ENCODE results near the gene ILKAP. TPM values are rescaled to one million over a fixed set of nuclear protein-coding genes. Genes with fewer than 3 reads are reported as not detected.

The ILKAP gene
- total and polyA plus RNA-seq, 7 experiments from 2014 or later, result 40.6 to 126 (median 88.4) TPM

DNA sequence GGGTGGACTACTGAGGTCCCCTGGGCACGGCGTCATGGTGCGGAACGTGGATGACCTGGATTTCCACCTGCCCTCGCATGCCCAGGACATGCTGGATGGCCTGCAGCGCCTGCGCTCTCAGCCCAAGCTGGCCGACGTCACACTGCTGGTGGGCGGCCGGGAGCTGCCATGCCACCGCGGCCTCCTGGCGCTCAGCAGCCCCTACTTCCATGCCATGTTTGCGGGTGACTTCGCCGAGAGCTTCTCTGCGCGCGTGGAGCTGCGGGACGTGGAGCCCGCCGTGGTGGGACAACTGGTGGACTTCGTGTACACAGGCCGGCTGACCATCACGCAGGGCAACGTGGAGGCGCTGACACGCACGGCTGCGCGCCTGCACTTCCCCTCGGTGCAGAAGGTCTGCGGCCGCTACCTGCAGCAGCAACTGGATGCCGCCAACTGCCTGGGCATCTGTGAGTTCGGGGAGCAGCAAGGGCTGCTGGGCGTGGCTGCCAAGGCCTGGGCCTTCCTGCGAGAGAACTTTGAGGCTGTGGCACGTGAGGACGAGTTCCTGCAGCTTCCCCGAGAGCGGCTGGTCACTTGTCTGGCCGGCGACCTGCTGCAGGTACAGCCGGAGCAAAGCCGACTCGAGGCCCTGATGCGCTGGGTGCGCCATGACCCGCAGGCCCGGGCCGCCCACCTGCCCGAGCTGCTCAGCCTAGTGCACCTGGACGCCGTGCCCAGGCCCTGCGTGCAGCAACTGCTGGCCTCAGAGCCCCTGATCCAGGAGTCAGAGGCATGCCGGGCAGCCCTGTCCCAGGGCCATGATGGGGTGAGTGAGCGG lies 62.6 kb downstream of the ILKAP start:
- no peaks in the 10 kb centered on the region for H3K9me3 ChIP-seq (ENCODE audit: control insufficient read depth in 2 of 3, low read length in 3 of 3)
- no peaks in the 10 kb centered on the region for H3K27me3 ChIP-seq (ENCODE audit: control insufficient read depth in 2 of 2, insufficient read depth in 2 of 2, low read length in 2 of 2)
- Mint-ChIP-seq H3K4me3 (no peak overlapping the region), H3K9me3 (peaks cover 0 to 1% (median 0%) of the 10 kb centered on the region in 11 donors), H3K4me1 (peaks cover 0 to 8% (median 7%) of the 10 kb centered on the region in 7 donors), H3K36me3 (no peaks in the 10 kb centered on the region), H3K27ac (peak overlapping the region in 1 of 9 donors; percentile 73), H3K27me3 (no peaks in the 10 kb centered on the region)
- POLR2A ChIA-PET, result no interaction called here
- H3K4me3 ChIP-seq (ENCODE audit: low read length), result no peak overlapping the region
- ATAC-seq (no peak), DNase-seq (no peak)
- intact Hi-C loops (cut with micrococcal nuclease), result no loop called here
- H3K27ac ChIP-seq (ENCODE audit: low read depth, low read length), result no peak overlapping the region
- CTCF ChIA-PET, result interaction anchor here (0.6 to 1.0 kb wide), 2 partner anchors 14 to 122 kb away, joined by 3 read pairs; no protein-coding TSS in a partner anchor
- no peaks in the 10 kb centered on the region for H3K36me3 ChIP-seq (ENCODE audit: control insufficient read depth in 2 of 3, insufficient read depth in 3 of 3, low read length in 3 of 3)
- H3K4me1 ChIP-seq (ENCODE audit: control insufficient read depth in 2 of 2, insufficient read depth in 2 of 2, low read length in 2 of 2), result peaks cover 0 to 6% of the 10 kb centered on the region in 2 donors

DNA sequence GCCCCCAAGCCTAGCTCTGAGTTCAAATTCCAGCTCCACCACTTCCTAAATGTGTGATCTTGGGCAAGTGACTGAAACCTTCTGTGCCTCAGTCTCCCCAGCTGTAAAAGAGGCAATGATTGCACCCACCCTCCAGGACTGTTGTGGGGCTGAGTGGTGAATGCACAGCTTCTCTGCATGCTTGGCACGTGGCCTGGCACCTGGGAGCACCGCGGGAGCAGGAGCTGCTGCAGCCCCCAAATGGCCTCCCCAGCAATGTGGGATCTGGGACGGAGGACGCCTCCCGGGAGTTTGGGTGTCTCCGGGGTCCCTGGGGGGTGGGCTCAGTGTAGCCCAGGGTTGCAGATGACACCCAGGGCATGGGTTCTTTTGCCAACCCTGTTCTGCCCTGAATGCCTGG lies 63.5 kb downstream of the ILKAP start:
- Mint-ChIP-seq H3K36me3 (no peaks in the 10 kb centered on the region), H3K4me3 (no peak overlapping the region), H3K27me3 (no peaks in the 10 kb centered on the region), H3K4me1 (peaks cover 0 to 8% (median 7%) of the 10 kb centered on the region in 7 donors), H3K9me3 (peaks cover 0 to 1% (median 0%) of the 10 kb centered on the region in 11 donors), H3K27ac (no peak overlapping the region)
- Histone ChIP-seq H3K27me3 (ENCODE audit: control insufficient read depth in 2 of 2, insufficient read depth in 2 of 2, low read length in 2 of 2) (no peaks in the 10 kb centered on the region), H3K9me3 (ENCODE audit: control insufficient read depth in 2 of 3, low read length in 3 of 3) (no peaks in the 10 kb centered on the region), H3K4me1 (ENCODE audit: control insufficient read depth in 2 of 2, insufficient read depth in 2 of 2, low read length in 2 of 2) (peaks cover 0 to 6% of the 10 kb centered on the region in 2 donors), H3K36me3 (ENCODE audit: control insufficient read depth in 2 of 3, insufficient read depth in 3 of 3, low read length in 3 of 3) (no peaks in the 10 kb centered on the region), H3K4me3 (ENCODE audit: low read length) (no peak overlapping the region), H3K27ac (ENCODE audit: low read depth, low read length) (no peak overlapping the region)
- ATAC-seq (no peak), DNase-seq (no peak)
- CTCF ChIA-PET, result no interaction called here
- POLR2A ChIA-PET, result no interaction called here
- intact Hi-C loops (cut with micrococcal nuclease), result no loop called here

DNA sequence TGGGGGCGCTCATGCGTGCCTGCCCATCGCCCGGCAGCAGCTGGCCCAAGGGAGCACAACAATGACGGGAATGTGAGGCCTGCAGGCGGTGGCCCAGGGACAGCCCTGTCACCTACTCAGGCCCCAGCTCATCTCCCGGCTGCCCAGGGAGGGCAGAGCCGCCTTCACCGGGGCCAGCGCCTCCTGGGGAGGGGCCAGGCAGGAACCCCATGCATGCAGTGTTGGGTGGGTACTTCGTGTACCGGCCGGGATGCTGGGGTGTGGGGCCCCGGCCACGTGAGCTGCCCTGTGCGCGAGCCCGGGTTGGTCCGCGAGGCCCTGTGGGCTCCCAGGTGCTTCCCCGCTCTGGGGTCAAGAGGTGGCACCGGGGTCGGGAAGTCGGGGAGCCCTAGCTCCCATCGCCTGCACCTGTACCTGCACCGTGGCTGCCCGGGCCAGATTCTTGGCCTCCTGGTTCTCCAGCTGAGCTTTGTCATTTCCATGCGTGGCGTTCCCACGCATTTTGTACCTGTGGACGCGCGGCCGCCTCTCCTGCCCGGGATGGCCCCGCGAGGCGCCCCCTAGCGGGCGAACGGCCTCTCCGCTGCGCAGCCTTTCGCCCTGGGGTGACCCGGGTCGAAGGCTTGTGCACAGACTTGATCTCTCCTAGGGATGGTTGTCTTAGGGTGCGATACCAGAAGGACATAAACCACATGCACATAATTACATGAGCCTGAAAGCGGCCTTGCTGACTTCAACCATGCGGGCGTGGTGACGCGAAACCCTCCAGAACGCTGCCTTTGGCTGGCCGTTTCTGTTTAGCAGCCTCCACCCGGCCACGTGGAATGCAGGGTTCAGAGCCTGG lies 64.1 kb downstream of the ILKAP start:
- ChIA-PET CTCF (no interaction called here), POLR2A (interaction anchor here (0.6 kb wide), 1 partner anchor 196 kb away, joined by 3 read pairs; no protein-coding TSS in a partner anchor)
- H3K9me3 ChIP-seq (ENCODE audit: control insufficient read depth in 2 of 3, low read length in 3 of 3), result no peaks in the 10 kb centered on the region
- peaks cover 0 to 1% (median 0%) of the 10 kb centered on the region in 11 donors for H3K9me3 Mint-ChIP-seq
- H3K36me3 ChIP-seq (ENCODE audit: control insufficient read depth in 2 of 3, insufficient read depth in 3 of 3, low read length in 3 of 3), result no peaks in the 10 kb centered on the region
- H3K4me1 Mint-ChIP-seq, result peaks cover 0 to 8% (median 7%) of the 10 kb centered on the region in 7 donors
- H3K4me3 Mint-ChIP-seq, result no peak overlapping the region
- H3K27me3 ChIP-seq (ENCODE audit: control insufficient read depth in 2 of 2, insufficient read depth in 2 of 2, low read length in 2 of 2), result no peaks in the 10 kb centered on the region
- peaks cover 0 to 6% of the 10 kb centered on the region in 2 donors for H3K4me1 ChIP-seq (ENCODE audit: control insufficient read depth in 2 of 2, insufficient read depth in 2 of 2, low read length in 2 of 2)
- ATAC-seq (no peak), DNase-seq (peak in 3 of 9 donors; percentile 15 to 62 (median 22))
- H3K4me3 ChIP-seq (ENCODE audit: low read length), result no peak overlapping the region
- no peak overlapping the region for H3K27ac ChIP-seq (ENCODE audit: low read depth, low read length)
- no peak overlapping the region for H3K27ac Mint-ChIP-seq
- H3K36me3 Mint-ChIP-seq, result no peaks in the 10 kb centered on the region
- intact Hi-C loops (cut with micrococcal nuclease), result loop anchor here in 1 of 2 donors (5.0 kb wide), 1 partner anchor 282 kb away; the partner anchor contains the start of gene RAMP1
- H3K27me3 Mint-ChIP-seq, result no peaks in the 10 kb centered on the region

DNA sequence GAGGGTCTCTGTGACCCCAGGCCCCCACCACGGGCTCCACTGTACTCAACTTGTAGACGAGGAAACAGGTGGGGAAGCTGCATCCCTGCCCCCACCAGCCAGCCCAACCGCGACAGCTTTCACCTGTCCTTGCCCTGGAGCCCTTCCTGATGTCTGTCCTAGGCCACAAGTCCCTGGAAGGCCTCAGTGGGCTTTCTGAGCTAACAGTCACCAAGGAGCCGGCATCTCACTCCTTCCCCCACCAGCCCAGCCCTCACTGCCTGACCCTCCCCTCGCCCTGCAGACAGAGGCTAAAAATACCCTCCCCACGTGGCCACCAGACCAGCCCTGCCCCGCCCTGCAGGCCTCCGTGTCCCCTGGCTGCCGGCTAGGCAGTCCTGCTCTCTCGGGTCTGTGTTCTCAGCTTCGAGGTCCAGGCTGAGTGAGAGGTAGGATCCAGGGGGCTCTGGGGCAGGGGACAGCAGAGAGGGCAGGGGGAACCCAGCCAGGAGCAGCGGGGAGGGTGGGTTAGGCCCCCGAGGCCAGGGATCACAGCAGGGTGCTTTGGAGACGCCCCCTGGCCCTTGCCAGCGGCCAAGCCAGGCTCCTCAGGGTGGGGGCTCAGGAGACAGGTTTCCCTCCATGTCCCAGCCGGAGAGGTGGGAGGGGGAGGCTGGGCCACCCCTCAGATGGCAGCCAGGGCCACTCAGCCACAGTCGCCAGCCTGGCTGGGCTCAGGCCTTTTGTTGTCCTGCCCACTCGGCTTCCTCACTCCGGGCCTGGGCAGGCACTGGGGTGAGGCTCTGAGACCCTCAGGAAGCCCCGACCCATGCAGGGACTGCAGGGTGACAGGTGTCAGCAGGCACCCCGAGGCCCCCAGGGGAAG lies 64.9 kb downstream of the ILKAP start, which contains the start of gene KLHL30:
Gene KLHL30 (plus strand): TSS at position 338 of the 865 bp plus-strand sequence. CDS start 2,087 bp downstream, outside the sequence.
- Histone ChIP-seq H3K27me3 (ENCODE audit: control insufficient read depth in 2 of 2, insufficient read depth in 2 of 2, low read length in 2 of 2) (no peaks in the 10 kb centered on the region), H3K4me1 (ENCODE audit: control insufficient read depth in 2 of 2, insufficient read depth in 2 of 2, low read length in 2 of 2) (peaks cover 0 to 6% of the 10 kb centered on the region in 2 donors), H3K4me3 (ENCODE audit: low read length) (no peak within 1 kb of the TSS), H3K9me3 (ENCODE audit: control insufficient read depth in 2 of 3, low read length in 3 of 3) (no peaks in the 10 kb centered on the region), H3K27ac (ENCODE audit: low read depth, low read length) (no peak within 1 kb of the TSS), H3K36me3 (ENCODE audit: control insufficient read depth in 2 of 3, insufficient read depth in 3 of 3, low read length in 3 of 3) (no peaks in the 10 kb centered on the region)
- H3K36me3 Mint-ChIP-seq, result no peaks in the 10 kb centered on the region
- ChIA-PET CTCF (no interaction called here), POLR2A (interaction anchor here (0.6 kb wide), 1 partner anchor 196 kb away, joined by 3 read pairs; no protein-coding TSS in a partner anchor)
- intact Hi-C loops (cut with micrococcal nuclease), result loop anchor here in 1 of 2 donors (5.0 kb wide), 1 partner anchor 281 kb away; the partner anchor contains the start of gene RAMP1
- no peaks in the 10 kb centered on the region for H3K27me3 Mint-ChIP-seq
- peaks cover 0 to 8% (median 7%) of the 10 kb centered on the region in 7 donors for H3K4me1 Mint-ChIP-seq
- ATAC-seq (no peak), DNase-seq (no peak)
- no peaks in the 10 kb centered on the region for H3K9me3 Mint-ChIP-seq
- H3K27ac Mint-ChIP-seq, result no peak within 1 kb of the TSS
- H3K4me3 Mint-ChIP-seq, result no peak within 1 kb of the TSS

DNA sequence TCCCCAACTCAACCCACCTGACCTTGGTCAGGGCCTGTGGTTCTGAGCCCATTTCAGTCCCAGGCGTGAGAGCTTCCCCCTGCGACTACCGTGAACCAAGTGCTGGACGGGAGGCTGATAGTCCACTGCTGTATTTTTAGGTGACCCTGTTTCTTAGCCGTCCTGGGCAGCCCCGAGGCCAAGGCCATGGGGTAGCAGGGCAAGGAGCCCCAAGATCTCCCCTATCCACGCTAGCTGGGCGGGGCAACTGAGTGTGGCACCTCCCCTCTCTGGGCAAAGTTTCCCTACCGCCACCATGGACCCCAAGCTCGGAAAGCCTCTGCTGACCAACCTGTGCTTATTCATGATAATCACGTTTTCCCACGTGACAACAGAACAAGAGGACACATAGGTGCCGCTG lies 65.6 kb downstream of the ILKAP start:
- H3K36me3 Mint-ChIP-seq, result no peaks in the 10 kb centered on the region
- Histone ChIP-seq H3K27me3 (ENCODE audit: control insufficient read depth in 2 of 2, insufficient read depth in 2 of 2, low read length in 2 of 2) (no peaks in the 10 kb centered on the region), H3K9me3 (ENCODE audit: control insufficient read depth in 2 of 3, low read length in 3 of 3) (no peaks in the 10 kb centered on the region), H3K4me3 (ENCODE audit: low read length) (no peak overlapping the region), H3K36me3 (ENCODE audit: control insufficient read depth in 2 of 3, insufficient read depth in 3 of 3, low read length in 3 of 3) (no peaks in the 10 kb centered on the region), H3K27ac (ENCODE audit: low read depth, low read length) (no peak overlapping the region), H3K4me1 (ENCODE audit: control insufficient read depth in 2 of 2, insufficient read depth in 2 of 2, low read length in 2 of 2) (peaks cover 0 to 6% of the 10 kb centered on the region in 2 donors)
- H3K4me3 Mint-ChIP-seq, result no peak overlapping the region
- H3K9me3 Mint-ChIP-seq, result no peaks in the 10 kb centered on the region
- H3K27me3 Mint-ChIP-seq, result no peaks in the 10 kb centered on the region
- ATAC-seq, result no peak
- no peak overlapping the region for H3K27ac Mint-ChIP-seq
- intact Hi-C loops (cut with micrococcal nuclease), result loop anchor here in 1 of 2 donors (5.0 kb wide), 1 partner anchor 281 kb away; the partner anchor contains the start of gene RAMP1
- POLR2A ChIA-PET, result no interaction called here
- H3K4me1 Mint-ChIP-seq, result peaks cover 0 to 8% (median 7%) of the 10 kb centered on the region in 7 donors
- no peak for DNase-seq
- CTCF ChIA-PET, result no interaction called here
